NOMO-1 treated with dmso at 0.1 percent for 144 hours (cell line): ENCODE data around the gene C12orf76.
A peak's percentile ranks its signal among the peaks of the same experiment; 100 is the strongest.

ENCODE experiments used
- DNase-seq: peaks from one replicate; lab custom pipeline; 2025; ENCODE audit not compliant: unreplicated experiment; lab: John Stamatoyannopoulos, UW

Gene C12orf76

DNA sequence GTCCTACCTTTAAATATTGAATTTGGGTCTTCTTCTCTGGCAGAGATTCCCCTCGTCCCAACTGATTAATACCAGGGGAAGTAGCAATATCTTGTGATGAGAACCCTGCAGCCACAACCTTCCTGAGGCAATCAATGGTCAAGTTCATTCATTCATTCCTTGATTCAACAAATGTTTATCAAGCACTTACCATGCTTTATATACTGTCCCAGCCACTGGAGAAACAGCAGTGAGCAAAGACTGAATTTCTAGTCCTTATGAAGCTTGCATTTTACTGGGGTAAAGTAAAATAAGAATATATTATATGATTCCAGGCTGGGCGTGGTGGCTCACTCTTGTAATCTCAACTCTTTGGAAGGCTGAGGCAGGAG, 51.9 kb downstream of the C12orf76 start:
- no peak for DNase-seq

DNA sequence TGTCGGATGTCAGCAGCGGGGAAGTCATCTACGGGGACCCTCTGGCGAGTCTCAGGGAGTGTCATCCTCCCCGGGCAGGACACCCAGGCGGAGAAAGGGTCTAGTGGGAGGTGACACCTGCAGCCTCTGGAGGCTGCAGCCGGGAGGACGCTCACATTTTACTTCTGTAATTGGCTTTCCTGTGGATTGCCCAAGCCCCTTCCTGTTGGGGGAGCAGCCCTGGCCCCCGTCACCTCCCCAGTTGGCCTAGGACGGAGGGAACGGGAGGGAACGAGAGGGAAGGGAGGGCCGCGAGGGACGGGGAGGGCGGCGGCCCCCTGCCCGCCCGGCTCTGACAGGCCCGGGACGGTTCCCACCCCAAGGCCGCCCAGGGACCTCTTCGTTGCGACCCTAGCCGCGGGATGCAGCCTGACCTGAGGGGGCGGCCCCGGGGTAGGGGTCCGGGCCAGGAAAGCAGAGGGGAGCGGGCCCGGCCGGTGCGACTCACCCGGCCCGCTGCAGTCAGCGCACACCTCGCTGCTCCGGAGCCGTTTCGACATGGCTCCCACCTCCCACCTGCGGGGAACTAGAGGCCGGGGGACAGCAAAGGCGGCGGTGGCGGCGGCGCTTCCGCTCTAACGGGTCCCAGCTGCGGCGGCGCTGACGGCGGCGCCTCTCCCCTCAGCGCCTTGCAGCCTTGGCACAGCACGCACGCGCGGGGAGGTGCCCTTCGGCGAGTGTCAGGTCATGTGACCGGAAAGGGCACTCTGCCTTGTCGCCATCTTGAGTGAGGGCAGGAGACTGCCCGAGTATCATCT, 52.4 kb downstream of the C12orf76 start, which contains the start of gene GIT2:
Gene GIT2 (minus strand): TSS at position 683 of the 797 bp plus-strand sequence. CDS start 144 bp downstream, at position 539.
- peak; percentile 84 for DNase-seq

- no peak for DNase-seq
Measured at GRCh38 chr12:109995361-109995685, 53.0 kb downstream of the C12orf76 start.

- peak; percentile 36 for DNase-seq
Measured at GRCh38 chr12:109994401-109995175, 53.7 kb downstream of the C12orf76 start.

- no peak for DNase-seq
Measured at GRCh38 chr12:109993091-109993490, 55.2 kb downstream of the C12orf76 start.

GRCh38 chr12:109991586-109991985, 56.7 kb downstream of the C12orf76 start:
- DNase-seq, result no peak
